SHP77 treated with DMSO at 0.1 percent for 48 hours (cell line): ENCODE data around the gene CTSZ.
"Not testable (repeated sequence)": the region's sequence is repeated elsewhere in the genome, so short reads cannot be mapped to it uniquely, and the experiment has no call there.

Source experiments
- DNase-seq: peaks from one replicate; lab custom pipeline; 2025; lab: John Stamatoyannopoulos, UW

CTSZ gene

DNA sequence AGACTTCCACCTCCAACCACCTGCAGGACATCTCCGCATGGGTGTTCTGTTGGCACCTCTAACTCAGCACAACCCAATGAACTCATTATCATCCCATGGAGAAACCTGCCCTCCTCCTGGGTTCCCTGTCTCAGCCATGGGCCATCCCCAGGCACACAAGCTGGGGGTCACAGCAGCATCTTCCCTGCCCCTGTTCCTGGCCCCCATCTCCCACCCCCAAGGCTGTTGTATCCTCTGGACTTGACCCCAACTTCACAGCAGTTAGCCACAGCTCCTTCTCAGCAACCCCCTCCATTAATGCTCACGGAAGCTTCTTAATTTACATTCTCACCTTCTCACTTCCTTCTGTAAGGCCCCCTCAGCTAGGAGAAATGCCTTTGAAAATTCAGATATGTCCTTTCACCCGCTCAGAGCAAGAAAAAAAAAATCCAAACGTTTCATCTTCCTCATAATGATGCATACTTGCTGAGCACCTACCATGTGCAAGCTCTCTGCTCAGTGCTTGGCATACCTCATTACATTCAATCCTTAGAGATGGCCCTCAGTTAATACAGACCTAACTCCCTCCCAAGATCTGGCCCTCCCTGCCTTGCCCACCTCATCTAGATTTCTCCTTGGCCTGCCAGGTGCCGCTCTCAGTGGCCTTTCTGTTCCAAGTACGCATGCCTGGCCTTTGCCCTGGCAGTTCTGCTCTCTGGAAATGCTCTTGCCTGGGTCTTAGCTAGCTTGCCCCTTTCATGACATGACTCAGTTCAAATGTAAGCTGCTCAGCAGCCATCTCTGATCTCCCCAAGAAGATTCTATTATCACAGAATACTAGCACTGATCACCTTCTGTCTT, 28.5 kb downstream of the CTSZ start:
- no peak for DNase-seq

DNA sequence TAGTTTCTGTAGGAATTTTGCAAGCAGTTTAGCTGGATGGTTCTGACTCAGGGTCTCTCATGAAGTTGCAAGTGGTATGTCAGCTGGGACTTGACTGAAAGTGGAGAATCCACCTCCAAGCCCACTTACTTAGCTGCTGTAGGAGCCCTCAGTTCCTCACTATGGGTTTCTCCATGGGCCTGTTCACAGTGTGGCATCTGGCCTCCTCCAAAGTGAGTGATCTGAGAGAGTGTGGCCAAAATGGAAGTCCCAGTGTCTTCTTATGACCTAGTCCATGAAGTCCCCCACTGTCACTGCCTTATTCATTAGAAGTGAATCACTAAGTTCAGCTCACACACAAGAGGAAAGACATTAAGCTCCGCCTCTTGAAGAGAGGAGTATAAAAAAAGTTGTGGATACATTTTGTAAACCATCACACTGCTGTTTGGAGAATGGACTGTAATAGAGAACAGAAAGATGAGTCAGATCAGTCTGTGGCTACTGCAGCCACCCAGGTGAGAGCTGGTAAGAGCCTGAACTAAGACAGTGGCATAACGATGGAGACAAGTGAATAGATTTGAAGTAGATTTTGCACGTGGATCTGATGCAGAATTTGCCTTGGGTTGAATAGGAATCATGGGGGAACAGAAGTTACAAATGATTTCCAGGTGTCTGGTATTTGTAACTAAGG, 30.9 kb downstream of the CTSZ start:
- no peak for DNase-seq

DNA sequence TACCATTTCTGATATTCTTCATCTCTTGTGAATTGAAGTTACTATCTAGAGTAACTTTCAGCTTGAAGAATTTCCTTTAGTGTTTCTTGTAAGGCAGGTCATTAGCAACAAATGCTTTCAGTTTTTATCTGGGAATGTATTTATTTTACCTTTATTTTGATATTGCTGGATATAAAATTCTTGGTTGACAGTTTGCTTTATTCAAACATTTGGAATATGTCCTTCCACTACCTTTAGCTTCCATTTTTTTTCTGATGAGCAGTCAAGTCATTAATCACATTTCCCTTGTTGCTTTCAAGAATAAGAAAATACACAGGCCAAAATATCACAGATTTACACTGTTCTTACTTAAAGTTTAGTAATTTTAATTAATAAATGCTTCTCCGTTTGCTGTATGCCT, 31.7 kb downstream of the CTSZ start:
- DNase-seq = no peak

DNA sequence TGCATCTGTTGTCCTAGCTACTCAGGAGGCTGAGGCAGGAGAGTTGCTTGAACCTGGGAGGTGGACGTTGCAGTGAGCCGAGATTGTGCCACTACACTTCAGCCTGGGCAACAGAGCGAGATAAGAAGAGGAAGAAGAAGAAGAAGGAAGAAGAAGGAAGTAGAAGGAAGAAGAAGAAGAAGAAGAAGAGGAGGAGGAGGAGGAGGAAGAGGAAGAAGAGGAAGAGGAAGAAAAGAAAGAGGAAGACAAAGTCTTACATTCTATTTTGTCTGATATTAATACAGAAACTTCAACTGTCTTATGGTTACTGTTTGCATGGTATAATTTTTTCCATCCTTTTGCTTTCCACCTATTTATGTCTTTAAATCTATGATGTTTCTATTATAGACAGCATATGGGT, 33.2 kb downstream of the CTSZ start:
- no peak for DNase-seq

DNA sequence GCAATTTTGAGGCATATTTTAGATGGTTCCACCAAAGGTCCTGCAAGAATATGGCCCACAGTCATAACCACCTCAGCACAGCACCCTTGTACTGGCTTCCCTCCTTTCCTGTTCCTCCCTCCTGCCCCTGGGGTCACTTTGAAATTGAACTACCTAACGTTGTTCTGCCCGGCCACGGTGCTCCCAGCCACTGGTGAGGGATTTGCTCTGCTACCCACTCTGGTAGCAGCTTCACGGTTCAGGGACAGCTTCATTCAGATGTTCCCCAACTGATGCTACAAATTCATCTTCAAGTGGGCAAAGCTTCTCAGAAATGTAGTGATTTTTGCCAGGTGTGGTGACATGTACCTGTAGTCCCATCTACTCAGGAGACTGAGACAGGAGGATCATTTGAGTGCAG, 33.9 kb downstream of the CTSZ start:
- DNase-seq = no peak

DNA sequence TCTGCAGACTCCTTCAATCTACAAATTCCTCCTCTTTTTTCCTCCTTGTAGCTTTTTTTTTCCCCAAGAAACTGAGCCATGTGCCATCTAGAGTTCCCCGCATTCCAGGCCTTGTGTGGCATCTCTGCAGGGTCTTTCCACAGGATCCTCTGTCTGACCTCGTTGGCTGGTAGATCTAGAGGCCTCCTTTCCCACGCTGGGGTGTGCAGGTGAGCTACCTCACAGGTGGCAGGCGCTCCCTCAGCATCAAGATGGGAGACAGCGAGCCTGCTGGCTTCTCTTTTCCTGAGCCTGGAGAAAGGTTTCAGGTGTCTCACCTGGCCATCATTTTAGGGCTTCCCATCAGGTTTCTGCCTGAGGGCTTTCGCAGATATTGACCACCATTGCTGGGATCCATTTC, 35.6 kb downstream of the CTSZ start:
- DNase-seq = no peak

DNA sequence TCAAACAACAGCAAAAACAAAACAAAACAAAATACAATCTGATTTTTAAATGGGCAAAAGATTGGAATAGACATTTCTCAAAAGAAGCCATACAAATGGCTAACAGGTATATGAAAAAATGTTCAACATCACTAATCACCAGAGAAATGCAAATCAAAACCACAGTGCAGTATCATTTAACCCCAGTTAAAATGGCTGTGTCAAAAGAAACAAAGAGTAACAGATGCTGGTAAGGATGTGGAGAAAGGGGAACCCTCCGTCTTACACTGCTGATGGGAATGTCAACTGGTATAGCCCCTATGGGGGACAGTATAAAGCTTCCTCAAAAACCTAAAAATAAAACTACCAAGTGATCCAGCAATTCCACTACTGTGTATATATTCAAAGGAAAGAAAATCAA, 36.9 kb downstream of the CTSZ start:
- DNase-seq = no peak

DNA sequence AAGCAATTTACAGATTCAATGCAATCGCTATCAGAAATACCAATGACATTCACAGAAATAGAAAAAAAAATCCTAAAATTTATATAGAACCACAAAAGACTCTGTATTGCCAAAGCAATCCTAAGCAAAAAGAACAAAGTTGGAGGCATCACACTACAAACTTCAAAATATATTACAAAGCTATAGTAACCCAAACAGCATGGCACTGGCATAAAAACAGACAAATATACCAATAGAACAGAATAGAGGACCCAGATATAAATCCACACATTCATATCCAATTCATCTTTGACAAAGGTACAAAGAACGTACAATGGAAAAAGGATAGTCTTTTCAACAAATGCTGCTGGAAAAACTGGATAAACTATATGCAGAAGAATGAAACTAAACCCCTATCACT, 37.6 kb downstream of the CTSZ start:
- no peak for DNase-seq

DNA sequence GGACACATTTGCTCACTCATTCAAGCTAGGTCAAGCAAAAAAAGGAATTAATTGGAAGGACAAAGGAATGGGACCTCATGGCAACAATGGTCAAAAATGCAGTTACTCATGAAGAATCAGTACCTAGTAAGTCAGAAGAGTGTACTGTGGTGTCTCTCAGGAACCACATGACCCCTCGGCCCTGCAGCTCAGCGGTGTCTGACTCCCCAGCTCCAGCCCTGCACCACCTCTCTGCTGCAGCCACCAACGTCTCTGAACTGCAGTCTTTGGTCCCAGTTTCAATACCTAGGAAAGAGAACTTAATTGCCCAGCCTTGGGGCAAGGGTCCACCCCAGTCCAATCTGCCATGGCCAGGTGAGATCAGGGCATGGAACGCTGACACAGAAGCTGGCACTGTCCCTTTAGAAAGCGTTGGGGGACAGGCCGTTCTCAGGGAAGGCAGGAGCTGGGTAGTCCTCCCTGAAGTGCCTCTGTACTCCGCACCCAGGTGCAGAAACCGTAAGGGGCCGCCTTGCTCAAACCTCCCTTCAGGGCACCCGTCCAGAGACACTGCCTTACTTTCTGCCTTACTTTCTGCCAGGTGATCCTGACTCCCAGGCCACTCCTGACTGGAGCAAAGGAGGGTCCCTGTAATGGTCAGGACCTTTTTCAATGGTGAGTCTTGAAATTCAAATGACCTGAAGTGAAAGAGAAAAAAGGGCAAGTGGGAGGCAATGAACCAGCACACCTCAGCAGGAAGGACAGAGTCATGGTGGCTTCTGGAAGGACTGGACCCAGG, 39.2 kb downstream of the CTSZ start:
- no peak for DNase-seq

DNA sequence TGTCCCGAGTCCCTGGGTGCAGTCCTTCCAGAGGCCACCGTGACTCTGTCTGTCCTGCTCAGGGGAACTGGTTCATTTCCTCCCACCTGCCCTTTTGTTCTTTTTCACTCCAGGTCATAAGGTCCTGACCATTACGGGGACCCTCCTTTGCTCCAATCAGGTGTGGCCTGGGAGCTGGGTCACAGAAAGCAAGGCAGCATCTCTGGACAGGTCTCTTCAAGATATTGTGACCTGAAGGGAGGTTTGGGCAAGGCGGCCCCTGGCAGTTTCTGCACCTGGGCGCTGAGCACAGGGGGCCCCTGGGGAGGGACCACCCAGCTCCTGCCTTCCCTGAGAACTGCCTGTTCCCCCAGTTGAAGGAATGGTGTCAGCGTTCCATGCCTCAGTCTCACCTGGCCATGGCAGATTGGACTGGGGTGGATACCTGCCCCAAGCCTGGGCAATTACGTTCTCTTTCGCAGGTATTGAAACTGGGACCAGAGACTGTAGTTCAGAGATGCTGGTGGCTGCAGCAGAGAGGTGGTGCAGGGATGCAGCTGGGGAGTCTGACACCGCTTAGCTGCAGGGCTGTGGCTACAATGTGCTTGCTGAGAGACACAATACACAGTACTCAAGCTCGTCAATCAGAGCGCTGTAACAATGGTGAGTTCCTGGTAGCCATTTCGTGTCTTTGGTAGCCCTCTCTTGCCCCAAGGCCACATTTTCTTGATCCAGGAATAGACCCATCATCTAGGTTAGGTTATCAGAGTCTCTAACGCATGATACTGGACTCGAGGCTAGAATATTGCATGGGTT, 41.6 kb downstream of the CTSZ start:
- DNase-seq = no peak

DNA sequence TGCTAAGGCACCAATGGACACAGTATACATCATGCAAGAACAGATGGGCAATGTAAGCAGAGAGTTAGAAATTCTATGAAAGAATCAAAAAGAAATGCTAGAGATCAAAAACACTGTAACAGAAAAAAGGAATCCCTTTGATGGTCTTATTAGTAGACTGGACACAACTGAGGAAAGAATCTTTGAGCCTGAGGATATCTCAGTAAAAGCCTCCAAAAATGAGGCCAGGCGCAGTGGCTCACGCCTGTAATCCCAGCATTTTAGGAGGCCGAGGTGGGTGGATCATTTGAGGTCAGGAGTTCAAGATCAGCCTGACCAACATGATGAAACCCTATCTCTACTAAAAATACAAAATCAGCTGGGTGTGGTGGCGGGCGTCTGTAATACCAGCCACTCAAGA, 43.1 kb downstream of the CTSZ start:
- not testable (repeated sequence) for DNase-seq

DNA sequence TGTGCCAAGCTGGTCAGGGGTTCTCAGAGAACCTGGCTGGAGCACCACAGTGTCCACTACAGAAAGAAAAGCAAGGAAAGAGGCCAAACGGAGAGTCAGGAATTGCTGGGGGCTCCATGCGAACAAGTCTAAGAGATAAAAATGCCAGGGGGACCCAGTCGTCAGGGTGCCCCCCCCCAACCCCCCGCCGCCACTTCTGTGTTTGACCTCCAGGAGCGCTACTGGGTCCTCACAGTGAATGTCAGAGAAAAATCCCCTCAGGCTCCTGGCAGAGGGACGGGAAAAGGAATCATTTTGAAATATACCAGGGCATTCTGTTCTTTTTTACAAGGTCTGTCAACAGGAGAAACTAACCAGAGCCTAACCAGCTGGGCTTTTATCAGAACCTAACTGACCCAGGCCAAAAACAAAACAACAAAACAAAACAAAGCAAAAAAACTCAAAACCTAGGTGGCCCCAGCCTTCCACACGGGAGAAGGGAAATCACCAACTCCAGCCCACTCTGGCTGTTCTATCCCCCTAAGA, 43.9 kb downstream of the CTSZ start:
- no peak for DNase-seq

DNA sequence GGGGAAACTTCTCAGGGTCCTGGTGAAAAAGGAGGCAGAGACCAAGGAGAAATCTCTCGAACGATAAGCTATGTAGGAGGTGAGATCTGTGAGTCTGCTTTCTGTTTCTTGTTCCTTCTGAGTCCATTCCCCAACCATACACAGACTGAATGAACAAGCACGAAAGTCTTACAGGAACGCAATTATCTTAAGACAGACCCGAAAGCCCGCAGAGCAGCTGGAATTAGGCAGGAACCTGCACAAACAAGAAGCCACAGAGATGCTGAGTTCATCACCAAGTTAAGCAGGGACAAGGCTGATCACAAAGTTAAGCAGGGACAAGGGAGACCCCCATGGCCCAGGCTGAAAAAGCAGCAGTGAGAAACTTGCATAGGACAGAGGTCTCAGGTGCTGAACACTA, 47.4 kb downstream of the CTSZ start:
- no peak for DNase-seq

DNA sequence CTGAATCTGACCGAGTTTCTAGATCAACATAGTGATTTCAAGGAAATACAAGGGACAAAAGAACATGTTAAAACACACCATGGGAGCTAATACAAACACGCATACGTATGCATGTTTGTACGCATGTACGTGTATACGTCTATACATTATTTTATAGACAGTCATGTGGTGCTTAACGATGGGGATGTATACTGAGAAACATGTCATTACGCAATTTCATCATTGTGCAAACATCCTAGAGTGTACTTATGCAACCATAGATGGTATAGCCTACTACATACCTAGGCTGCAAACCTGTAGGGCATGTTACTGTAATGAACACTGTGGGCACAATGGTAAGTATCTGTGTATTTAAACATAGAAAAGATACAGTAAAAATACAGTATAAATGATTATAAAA, 51.0 kb downstream of the CTSZ start:
- no peak for DNase-seq

DNA sequence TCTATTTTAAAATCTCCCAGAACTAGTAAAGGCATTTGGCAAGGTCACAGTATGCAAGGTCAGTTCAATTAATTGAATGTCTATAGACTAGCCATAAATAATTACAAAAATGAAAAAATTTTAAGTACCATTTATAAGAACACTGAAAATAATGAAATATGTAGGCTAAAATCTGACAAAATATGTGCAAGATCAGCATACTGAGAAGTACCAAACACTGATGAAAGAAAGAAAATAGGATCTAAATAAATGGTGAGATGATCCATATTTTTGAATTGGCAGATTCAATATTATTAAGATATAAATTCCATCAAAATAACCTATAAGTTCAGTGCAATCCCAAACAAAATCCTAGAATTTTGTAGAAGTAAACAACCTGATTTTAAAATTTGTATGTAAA, 54.0 kb downstream of the CTSZ start:
- DNase-seq = no peak

DNA sequence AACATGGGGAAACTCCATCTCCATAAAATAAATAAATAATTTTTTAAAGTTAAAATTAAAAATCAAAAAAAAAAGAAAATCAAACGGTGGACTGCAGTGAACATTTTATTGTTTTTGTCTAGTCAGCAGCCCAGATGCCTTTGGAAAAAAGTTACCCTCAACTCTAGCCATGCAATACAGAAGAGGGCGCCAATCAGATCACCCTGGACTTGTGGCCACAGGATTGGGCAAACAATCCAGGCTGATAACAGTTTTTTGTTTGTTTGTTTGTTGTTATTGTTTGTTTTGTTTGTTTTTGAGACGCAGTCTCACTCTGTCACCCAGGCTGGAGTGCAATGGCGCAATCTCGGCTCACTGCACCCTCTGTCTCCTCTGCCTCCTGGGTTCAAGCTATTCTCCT, 56.5 kb downstream of the CTSZ start:
- DNase-seq = no peak

DNA sequence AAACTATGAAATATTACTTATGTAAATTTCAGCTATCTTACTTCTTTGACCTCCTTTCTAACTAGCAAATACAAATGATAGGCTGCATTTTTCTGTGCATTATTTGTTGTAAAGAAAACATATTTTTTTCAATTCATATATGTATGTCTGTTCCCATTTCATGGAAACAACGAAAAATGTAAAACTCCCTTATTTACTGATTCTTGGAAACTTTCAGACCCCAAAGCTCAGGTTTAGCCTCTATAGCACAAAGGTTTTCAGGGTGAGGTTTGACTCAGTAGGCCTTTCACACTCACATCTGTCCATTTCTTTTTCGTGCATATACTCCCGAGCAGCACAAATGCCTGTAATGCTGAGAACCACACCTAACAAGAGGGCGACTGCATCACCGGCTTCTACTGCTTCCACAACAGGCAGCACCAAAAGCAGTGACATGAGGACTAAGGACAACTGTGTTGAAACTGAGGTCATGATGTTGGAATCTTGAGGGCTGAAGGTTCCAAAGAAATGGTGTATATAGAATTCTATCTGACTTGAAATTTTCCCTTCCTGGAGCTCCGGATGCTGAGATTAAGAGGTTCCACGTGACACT, 59.2 kb downstream of the CTSZ start:
- not testable (repeated sequence) for DNase-seq

DNA sequence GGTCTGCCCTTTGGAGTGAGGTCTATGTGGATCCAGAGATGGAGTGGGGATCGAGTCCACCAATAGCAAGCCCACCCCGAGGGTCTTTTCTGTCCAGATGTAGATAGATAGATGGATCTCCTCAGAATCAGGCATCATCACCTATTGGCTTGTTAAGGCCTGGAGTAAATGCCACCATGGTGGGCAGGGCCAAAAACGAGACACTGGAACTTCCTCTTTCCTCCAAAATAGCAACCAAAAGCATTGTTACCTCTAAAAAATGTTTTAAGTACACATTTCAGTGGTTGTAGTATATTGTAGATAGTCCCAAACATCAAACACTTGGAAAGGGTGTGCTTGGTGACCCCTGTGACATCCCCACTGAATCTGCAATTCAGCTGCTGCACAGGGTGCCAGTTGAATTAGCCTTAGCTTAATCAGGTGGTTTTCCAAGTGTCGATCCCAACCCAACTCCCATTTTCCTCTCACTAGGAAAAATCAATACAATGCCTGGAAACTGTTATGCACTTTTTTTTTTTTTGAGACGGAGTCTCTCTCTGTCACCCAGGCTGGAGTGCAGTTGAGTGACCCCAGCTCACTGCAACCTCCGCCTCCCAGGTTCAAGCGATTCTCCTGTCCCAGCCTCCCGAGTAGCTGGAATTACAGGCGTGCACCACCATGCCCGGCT, 61.0 kb downstream of the CTSZ start:
- no peak for DNase-seq
